AG09319 (cell line): Measurements from ENCODE around the gene HTR7.
"Not testable (repeated sequence)": the region's sequence is repeated elsewhere in the genome, so short reads cannot be mapped to it uniquely, and the experiment has no call there.

ENCODE experiments used
- DNase-seq: peaks from one replicate; pipeline ENCODE4 v3.0.0-alpha.2; 2010; ENCODE audit warnings: low read depth; ENCODE audit errors: extremely low read depth
- TF ChIP-seq, protein P1 (sequence below): IDR thresholded peaks from 2 replicates; pipeline ENCODE4 v1.5.1; 2011; ENCODE audit warnings: low read depth, mild to moderate bottlenecking, inconsistent platforms, low read length, moderate library complexity

HTR7 gene

DNA sequence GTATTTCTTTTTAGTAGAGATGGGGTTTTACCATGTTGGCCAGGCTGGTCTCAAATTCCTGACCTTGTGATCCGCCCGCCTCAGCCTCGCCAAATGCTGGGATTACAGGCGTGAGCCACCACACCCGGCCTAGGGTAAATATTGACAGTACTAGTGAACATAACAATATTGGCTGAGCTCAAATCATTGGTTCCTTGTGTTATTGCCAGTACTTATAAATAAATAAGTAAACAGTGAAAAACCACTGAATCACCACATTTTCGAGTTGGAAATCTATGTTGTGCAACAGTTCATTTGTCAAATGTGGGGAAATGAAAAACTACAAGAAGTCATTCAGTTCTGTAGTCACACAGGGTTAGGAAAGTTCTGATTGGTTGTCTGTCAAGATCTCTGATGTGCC is 29.7 kb upstream of the HTR7 start:
- TF ChIP-seq, protein P1, sequence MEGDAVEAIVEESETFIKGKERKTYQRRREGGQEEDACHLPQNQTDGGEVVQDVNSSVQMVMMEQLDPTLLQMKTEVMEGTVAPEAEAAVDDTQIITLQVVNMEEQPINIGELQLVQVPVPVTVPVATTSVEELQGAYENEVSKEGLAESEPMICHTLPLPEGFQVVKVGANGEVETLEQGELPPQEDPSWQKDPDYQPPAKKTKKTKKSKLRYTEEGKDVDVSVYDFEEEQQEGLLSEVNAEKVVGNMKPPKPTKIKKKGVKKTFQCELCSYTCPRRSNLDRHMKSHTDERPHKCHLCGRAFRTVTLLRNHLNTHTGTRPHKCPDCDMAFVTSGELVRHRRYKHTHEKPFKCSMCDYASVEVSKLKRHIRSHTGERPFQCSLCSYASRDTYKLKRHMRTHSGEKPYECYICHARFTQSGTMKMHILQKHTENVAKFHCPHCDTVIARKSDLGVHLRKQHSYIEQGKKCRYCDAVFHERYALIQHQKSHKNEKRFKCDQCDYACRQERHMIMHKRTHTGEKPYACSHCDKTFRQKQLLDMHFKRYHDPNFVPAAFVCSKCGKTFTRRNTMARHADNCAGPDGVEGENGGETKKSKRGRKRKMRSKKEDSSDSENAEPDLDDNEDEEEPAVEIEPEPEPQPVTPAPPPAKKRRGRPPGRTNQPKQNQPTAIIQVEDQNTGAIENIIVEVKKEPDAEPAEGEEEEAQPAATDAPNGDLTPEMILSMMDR, result no peak
- DNase-seq, result no peak

DNA sequence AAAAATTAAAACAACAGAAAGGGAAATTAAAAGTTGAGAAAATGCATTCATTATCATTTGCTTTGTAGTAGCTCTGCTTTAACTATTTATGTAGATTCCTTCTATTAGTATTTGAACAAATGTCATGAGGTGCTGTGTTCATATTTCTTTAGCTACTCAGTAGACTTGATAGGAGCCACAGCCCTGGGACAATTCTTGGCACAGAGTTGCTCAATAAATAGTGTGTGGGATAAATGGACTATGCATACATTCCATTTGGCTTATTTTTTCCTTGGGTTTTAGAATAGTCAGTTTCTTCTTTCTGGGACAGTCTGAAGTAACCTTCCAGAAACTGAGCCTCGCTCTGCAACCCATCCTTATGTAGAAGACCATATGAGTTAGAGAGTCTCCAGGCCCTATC is 27.3 kb upstream of the HTR7 start:
- peak; percentile 28 for DNase-seq
- TF ChIP-seq, protein P1, result no peak

DNA sequence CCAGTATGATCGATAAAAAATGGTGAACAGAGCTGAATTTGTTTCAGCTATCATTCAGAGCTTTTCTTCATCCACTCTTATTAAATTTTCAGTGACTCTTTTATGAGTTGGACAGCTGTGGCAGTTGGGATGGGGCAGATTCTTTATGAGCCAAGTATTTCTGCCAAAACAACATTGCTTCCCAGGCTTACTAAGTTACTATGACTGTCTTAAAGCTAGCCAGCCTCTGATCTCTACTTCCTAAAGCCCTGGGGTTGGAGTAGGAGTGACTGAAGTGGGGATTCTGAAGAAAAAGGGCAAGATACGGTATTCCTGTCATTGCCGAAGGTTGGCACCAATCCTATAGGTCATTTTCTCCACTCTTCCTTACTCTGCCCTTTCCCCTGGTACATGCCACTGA is 26.6 kb upstream of the HTR7 start:
- TF ChIP-seq, protein P1, result no peak
- no peak for DNase-seq

DNA sequence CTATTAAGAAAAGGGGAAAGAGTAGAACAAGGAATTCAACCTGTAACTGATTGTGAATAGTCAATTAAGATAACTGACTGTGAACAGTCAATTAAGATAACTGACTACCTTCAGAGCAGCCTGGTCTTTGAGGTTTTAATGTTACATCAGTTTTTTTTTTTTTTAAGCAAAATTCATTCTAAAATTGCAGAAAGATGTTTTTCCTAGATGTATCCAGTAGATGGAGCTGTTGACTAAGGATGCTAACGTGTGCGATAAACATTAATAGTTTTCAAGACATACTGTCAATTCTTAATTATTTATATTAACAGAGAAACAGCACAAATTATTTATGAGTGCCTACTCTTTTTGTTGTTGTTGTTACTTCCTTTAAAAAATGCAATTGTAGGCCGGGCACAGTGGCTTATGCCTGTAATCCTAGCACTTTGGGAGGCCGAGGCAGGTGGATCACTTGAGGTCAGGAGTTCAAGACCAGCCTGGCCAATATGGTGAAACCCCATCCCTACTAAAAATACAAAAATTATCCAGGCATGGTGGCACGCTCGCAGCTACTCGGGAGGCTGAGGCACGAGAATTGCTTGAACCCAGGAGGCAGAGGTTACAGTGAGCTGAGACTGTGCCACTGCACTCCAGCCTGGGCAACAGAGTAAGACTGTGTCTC is 22.4 kb upstream of the HTR7 start:
- TF ChIP-seq, protein P1, result peak; percentile 58
- DNase-seq, result not testable (repeated sequence)

DNA sequence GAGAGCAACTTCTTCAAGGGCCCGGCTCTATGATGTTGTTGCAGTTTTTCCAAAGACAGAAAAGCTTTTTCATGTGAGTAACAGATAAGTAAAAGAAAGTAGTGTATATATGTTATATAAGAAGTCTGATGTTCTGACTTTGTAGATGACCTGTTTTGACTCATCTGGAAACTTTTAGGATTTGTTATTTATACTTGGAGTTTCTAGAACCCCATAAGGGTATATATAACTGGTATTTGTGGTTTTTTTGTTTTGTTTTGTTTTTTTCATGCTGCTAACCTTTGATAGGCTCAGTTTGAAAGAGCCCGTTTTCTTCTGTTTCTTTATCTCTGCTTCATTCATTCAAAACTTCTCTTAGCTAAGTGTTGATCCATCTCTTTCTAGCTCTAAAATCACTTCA is 21.2 kb upstream of the HTR7 start:
- TF ChIP-seq, protein P1, result no peak
- no peak for DNase-seq

DNA sequence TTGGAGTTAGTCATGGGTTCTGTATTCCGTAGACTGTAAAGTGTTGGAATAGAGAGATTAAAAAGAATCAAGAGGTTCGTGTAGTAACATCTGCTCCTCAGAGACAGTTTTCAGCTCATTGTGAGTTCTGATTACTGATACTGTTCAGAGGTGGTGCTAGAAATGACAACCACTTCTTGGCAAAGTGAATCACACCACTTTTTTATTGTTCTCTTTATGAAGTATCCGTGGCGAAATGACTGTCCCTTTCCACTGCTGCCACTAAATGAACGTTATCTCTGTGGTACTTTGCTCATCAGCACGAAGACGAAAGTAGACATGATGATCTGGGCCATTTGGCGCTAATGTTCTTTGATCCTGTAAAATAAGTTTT is 14.8 kb upstream of the HTR7 start:
- TF ChIP-seq, protein P1, result no peak
- no peak for DNase-seq

DNA sequence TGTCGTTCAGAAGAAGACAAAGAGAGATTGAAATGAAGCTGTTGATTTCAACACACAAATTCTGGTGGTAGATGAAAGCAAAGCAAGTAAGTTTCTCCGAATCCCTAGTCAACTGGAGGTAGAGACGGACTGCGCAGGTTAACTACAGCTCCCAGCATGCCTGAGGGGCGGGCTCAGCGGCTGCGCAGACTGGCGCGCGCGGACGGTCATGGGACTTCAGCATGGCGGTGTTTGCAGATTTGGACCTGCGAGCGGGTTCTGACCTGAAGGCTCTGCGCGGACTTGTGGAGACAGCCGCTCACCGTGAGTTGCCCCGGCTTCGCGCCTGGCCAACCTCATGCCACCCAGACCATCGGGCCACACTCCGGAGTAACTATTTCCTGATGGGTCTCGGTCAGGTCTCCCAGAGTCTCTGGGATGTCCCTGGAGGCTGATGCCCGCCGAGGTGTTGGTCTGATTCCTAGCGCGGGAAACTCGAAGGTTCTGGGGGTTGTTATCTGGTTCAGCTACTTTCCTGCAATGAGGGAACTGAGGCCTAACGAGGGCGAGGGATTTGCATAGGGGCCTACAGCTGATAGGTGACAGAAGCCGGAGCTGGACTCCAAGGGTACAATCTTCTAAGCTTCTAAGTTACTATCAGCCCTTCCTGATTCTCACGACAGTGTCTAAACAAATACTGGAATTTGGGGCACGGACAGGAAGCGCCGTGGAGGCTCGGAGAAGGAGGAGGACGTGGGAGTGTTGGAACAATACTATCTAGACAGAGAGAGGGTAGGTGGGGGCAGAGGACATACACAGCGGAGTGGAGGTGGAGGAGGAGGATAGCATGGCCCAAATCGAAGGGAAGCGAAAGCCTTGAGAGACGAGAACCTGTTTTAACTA is 14.2 kb upstream of the HTR7 start, which contains the start of gene RPP30:
Gene RPP30 (plus strand): TSS at position 209 of the 882 bp plus-strand sequence. CDS start 13 bp downstream, at position 222.
- TF ChIP-seq, protein P1, result no peak
- DNase-seq, result no peak
